GM12878 (cell line): ENCODE measurements around the gene ZMYND11. TPM values are rescaled to one million over a fixed set of nuclear protein-coding genes. Genes with fewer than 3 reads are reported as not detected.

Experiments
- ELK1 ChIP-seq: IDR thresholded peaks from 2 replicates; pipeline ENCODE4 v1.6.1; 2012; ENCODE audit warnings: low read depth, low read length, improper control_type of control experiment
- KDM1A ChIP-seq: fragments of 200-600 bp; sonication (generic); IDR thresholded peaks from 2 replicates; pipeline ENCODE4 v1.6.1; 2016; ENCODE audit warnings: borderline replicate concordance
- NR2C2 ChIP-seq: IDR thresholded peaks from 2 replicates; pipeline ENCODE4 v1.6.1; 2011; ENCODE audit warnings: borderline replicate concordance, low read depth; ENCODE audit not compliant: control insufficient read depth, insufficient read length
- NRF1 ChIP-seq: conservative IDR thresholded peaks from 2 replicates; pipeline ENCODE4 v1.6.1; 2011; ENCODE audit warnings: mild to moderate bottlenecking, low read depth, low read length, improper control_type of control experiment
- RFX5 ChIP-seq: IDR thresholded peaks from 2 replicates; pipeline ENCODE4 v1.6.1; 2011; ENCODE audit warnings: low read depth, low read length, improper control_type of control experiment
- polyA plus RNA-seq, 11 experiments: library from polyadenylated mRNA; depleted of rRNA in 4 of 11; unstranded in 6 of 11; stranded (reverse) in 5 of 11; fragments of >200 nt; fragmentation: Nextera tagmentation in 4 of 11; fragmentation: Illumina TruSeq in 1 of 11; extraction: Ambion mirVana in 4 of 11; extraction: Trizol in 1 of 11; gene quantifications; 1 replicate in 1 of 11; 2 replicates in 10 of 11; pipeline versions ENCODE4 v1.2.1 to v1.2.3, GENCODE V29; 2011 to 2016; ENCODE audit warnings: inconsistent platforms in 2 of 11, missing spikeins in 2 of 11, low read depth in 1 of 11
- total RNA-seq, 4 experiments: library from RNA; depleted of rRNA in 3 of 4; stranded (reverse); fragments of >200 nt in 3 of 4; fragmentation: Illumina TruSeq in 1 of 4; extraction: Trizol in 1 of 4; gene quantifications; 2 replicates each; pipeline versions ENCODE4 v1.2.1 to v1.2.3, GENCODE V29; 2013 to 2021
- TF ChIP-seq, protein P1 (sequence below): fragments of 450-650 bp; IDR thresholded peaks from 2 replicates; pipeline ENCODE4 v1.6.1; 2017; ENCODE audit warnings: mild to moderate bottlenecking, moderate library complexity
- TF ChIP-seq, protein P2 (sequence below): IDR thresholded peaks from 2 replicates; pipeline ENCODE4 v1.6.1; 2011; ENCODE audit warnings: borderline replicate concordance, low read depth, mild to moderate bottlenecking, moderate library complexity, low read length; ENCODE audit not compliant: insufficient read depth, poor library complexity, severe bottlenecking
- TF ChIP-seq, protein P3 (sequence below): fragments of 450-650 bp; IDR thresholded peaks from 2 replicates; pipeline ENCODE4 v1.6.1; 2018; ENCODE audit warnings: borderline replicate concordance, mild to moderate bottlenecking; ENCODE audit not compliant: partially characterized antibody

The ZMYND11 gene
- total and polyA plus RNA-seq, 10 of the 15 experiments (the other 5 are each of a cell fraction or from before 2014, with no cell fraction given), result 3.3 to 24.4 (median 13.1) TPM

- TF ChIP-seq, protein P1, sequence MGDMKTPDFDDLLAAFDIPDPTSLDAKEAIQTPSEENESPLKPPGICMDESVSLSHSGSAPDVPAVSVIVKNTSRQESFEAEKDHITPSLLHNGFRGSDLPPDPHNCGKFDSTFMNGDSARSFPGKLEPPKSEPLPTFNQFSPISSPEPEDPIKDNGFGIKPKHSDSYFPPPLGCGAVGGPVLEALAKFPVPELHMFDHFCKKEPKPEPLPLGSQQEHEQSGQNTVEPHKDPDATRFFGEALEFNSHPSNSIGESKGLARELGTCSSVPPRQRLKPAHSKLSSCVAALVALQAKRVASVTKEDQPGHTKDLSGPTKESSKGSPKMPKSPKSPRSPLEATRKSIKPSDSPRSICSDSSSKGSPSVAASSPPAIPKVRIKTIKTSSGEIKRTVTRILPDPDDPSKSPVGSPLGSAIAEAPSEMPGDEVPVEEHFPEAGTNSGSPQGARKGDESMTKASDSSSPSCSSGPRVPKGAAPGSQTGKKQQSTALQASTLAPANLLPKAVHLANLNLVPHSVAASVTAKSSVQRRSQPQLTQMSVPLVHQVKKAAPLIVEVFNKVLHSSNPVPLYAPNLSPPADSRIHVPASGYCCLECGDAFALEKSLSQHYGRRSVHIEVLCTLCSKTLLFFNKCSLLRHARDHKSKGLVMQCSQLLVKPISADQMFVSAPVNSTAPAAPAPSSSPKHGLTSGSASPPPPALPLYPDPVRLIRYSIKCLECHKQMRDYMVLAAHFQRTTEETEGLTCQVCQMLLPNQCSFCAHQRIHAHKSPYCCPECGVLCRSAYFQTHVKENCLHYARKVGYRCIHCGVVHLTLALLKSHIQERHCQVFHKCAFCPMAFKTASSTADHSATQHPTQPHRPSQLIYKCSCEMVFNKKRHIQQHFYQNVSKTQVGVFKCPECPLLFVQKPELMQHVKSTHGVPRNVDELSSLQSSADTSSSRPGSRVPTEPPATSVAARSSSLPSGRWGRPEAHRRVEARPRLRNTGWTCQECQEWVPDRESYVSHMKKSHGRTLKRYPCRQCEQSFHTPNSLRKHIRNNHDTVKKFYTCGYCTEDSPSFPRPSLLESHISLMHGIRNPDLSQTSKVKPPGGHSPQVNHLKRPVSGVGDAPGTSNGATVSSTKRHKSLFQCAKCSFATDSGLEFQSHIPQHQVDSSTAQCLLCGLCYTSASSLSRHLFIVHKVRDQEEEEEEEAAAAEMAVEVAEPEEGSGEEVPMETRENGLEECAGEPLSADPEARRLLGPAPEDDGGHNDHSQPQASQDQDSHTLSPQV, result no peak
- TF ChIP-seq KDM1A (no peak), ELK1 (no peak), NR2C2 (no peak), RFX5 (no peak), NRF1 (no peak)
- TF ChIP-seq, protein P2, sequence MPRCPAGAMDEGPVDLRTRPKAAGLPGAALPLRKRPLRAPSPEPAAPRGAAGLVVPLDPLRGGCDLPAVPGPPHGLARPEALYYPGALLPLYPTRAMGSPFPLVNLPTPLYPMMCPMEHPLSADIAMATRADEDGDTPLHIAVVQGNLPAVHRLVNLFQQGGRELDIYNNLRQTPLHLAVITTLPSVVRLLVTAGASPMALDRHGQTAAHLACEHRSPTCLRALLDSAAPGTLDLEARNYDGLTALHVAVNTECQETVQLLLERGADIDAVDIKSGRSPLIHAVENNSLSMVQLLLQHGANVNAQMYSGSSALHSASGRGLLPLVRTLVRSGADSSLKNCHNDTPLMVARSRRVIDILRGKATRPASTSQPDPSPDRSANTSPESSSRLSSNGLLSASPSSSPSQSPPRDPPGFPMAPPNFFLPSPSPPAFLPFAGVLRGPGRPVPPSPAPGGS, result no peak
- TF ChIP-seq, protein P3, sequence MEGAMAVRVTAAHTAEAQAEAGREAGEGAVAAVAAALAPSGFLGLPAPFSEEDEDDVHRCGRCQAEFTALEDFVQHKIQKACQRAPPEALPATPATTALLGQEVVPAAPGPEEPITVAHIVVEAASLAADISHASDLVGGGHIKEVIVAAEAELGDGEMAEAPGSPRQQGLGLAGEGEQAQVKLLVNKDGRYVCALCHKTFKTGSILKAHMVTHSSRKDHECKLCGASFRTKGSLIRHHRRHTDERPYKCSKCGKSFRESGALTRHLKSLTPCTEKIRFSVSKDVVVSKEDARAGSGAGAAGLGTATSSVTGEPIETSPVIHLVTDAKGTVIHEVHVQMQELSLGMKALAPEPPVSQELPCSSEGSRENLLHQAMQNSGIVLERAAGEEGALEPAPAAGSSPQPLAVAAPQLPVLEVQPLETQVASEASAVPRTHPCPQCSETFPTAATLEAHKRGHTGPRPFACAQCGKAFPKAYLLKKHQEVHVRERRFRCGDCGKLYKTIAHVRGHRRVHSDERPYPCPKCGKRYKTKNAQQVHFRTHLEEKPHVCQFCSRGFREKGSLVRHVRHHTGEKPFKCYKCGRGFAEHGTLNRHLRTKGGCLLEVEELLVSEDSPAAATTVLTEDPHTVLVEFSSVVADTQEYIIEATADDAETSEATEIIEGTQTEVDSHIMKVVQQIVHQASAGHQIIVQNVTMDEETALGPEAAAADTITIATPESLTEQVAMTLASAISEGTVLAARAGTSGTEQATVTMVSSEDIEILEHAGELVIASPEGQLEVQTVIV, result no peak
These were observed 40.6 kb upstream of the ZMYND11 start (continued) for GRCh38 chr10:94613-95012.
